ENCODE results near the gene DNHD1. TPM values are rescaled to one million over a fixed set of nuclear protein-coding genes. Genes with fewer than 3 reads are reported as not detected.

Gene DNHD1
- total RNA-seq, 1 donor from 2014 or later, result 20.0 TPM

- Mint-ChIP-seq H3K27me3 (ENCODE audit: insufficient read depth) (no peaks in the 10 kb centered on the region), H3K9me3 (no peaks in the 10 kb centered on the region), H3K4me3 (peak overlapping the region; percentile 94), H3K27ac (peak overlapping the region; percentile 70), H3K4me1 (ENCODE audit: low read depth) (peaks cover 40% of the 10 kb centered on the region), H3K36me3 (ENCODE audit: low read depth) (peaks cover 26% of the 10 kb centered on the region)
- no peak for DNase-seq (ENCODE audit: low spot score)
- intact Hi-C loops (cut with micrococcal nuclease), result loop anchor here (5.0 kb wide), 2 partner anchors 161 to 796 kb away; partner anchors contain the start of genes CAVIN3, TRIM22 and TRIM5
These were observed 14.1 kb upstream of the DNHD1 start for GRCh38 chr11:6483015-6483414.

- Mint-ChIP-seq H3K27ac (no peak overlapping the region), H3K36me3 (ENCODE audit: low read depth) (peaks cover 27% of the 10 kb centered on the region), H3K4me3 (no peak overlapping the region), H3K27me3 (ENCODE audit: insufficient read depth) (no peaks in the 10 kb centered on the region), H3K4me1 (ENCODE audit: low read depth) (peaks cover 20% of the 10 kb centered on the region), H3K9me3 (no peaks in the 10 kb centered on the region)
- intact Hi-C loops (cut with micrococcal nuclease), result no loop called here
- no peak for DNase-seq (ENCODE audit: low spot score)
These were observed 11.4 kb upstream of the DNHD1 start for GRCh38 chr11:6485661-6486060.

- no peaks in the 10 kb centered on the region for H3K27me3 Mint-ChIP-seq (ENCODE audit: insufficient read depth)
- DNase-seq (ENCODE audit: low spot score), result no peak
- no peak overlapping the region for H3K4me3 Mint-ChIP-seq
- no peaks in the 10 kb centered on the region for H3K9me3 Mint-ChIP-seq
- H3K27ac Mint-ChIP-seq, result no peak overlapping the region
- intact Hi-C loops (cut with micrococcal nuclease), result no loop called here
- peaks cover 14% of the 10 kb centered on the region for H3K4me1 Mint-ChIP-seq (ENCODE audit: low read depth)
- peaks cover 27% of the 10 kb centered on the region for H3K36me3 Mint-ChIP-seq (ENCODE audit: low read depth)
These were observed 10.8 kb upstream of the DNHD1 start for GRCh38 chr11:6486256-6486655.

- H3K4me1 Mint-ChIP-seq (ENCODE audit: low read depth), result peaks cover 14% of the 10 kb centered on the region
- H3K36me3 Mint-ChIP-seq (ENCODE audit: low read depth), result peaks cover 30% of the 10 kb centered on the region
- H3K27ac Mint-ChIP-seq, result no peak overlapping the region
- no peak for DNase-seq (ENCODE audit: low spot score)
- no peaks in the 10 kb centered on the region for H3K27me3 Mint-ChIP-seq (ENCODE audit: insufficient read depth)
- H3K4me3 Mint-ChIP-seq, result no peak overlapping the region
- no peaks in the 10 kb centered on the region for H3K9me3 Mint-ChIP-seq
- intact Hi-C loops (cut with micrococcal nuclease), result no loop called here
These were observed 10.1 kb upstream of the DNHD1 start for GRCh38 chr11:6486938-6487337.

- Mint-ChIP-seq H3K27me3 (ENCODE audit: insufficient read depth) (no peaks in the 10 kb centered on the region), H3K9me3 (no peaks in the 10 kb centered on the region)
- intact Hi-C loops (cut with micrococcal nuclease), result no loop called here
These were observed 8.7 kb upstream of the DNHD1 start for GRCh38 chr11:6488342-6488741.

GRCh38 chr11:6488821-6489220 is 8.3 kb upstream of the DNHD1 start:
- peaks cover 19% of the 10 kb centered on the region for H3K36me3 Mint-ChIP-seq (ENCODE audit: low read depth)
- intact Hi-C loops (cut with micrococcal nuclease), result no loop called here
- no peaks in the 10 kb centered on the region for H3K9me3 Mint-ChIP-seq
- H3K4me3 Mint-ChIP-seq, result no peak overlapping the region
- no peak overlapping the region for H3K27ac Mint-ChIP-seq
- H3K27me3 Mint-ChIP-seq (ENCODE audit: insufficient read depth), result no peaks in the 10 kb centered on the region
- DNase-seq (ENCODE audit: low spot score), result no peak
- H3K4me1 Mint-ChIP-seq (ENCODE audit: low read depth), result no peaks in the 10 kb centered on the region

More at GRCh38 chr11:6488342-6488741, 8.7 kb upstream of the DNHD1 start:
- Mint-ChIP-seq H3K27ac (no peak overlapping the region), H3K4me1 (ENCODE audit: low read depth) (peaks cover 3% of the 10 kb centered on the region), H3K36me3 (ENCODE audit: low read depth) (peaks cover 22% of the 10 kb centered on the region), H3K4me3 (no peak overlapping the region)
- no peak for DNase-seq (ENCODE audit: low spot score)

GRCh38 chr11:6489306-6489705 is 7.8 kb upstream of the DNHD1 start:
- intact Hi-C loops (cut with micrococcal nuclease), result no loop called here
- H3K9me3 Mint-ChIP-seq, result no peaks in the 10 kb centered on the region
- no peaks in the 10 kb centered on the region for H3K4me1 Mint-ChIP-seq (ENCODE audit: low read depth)

GRCh38 chr11:6498121-6498520 is 1.0 kb downstream of the DNHD1 start:
- H3K27me3 Mint-ChIP-seq (ENCODE audit: insufficient read depth), result no peaks in the 10 kb centered on the region
- H3K27ac Mint-ChIP-seq, result no peak overlapping the region
- no peaks in the 10 kb centered on the region for H3K9me3 Mint-ChIP-seq
- no peak for DNase-seq (ENCODE audit: low spot score)
- intact Hi-C loops (cut with micrococcal nuclease), result no loop called here
- H3K4me3 Mint-ChIP-seq, result no peak overlapping the region
- no peaks in the 10 kb centered on the region for H3K4me1 Mint-ChIP-seq (ENCODE audit: low read depth)
- peaks cover 26% of the 10 kb centered on the region for H3K36me3 Mint-ChIP-seq (ENCODE audit: low read depth)

More at GRCh38 chr11:6489306-6489705, 7.8 kb upstream of the DNHD1 start:
- Mint-ChIP-seq H3K27me3 (ENCODE audit: insufficient read depth) (no peaks in the 10 kb centered on the region), H3K36me3 (ENCODE audit: low read depth) (peaks cover 21% of the 10 kb centered on the region), H3K4me3 (no peak overlapping the region), H3K27ac (no peak overlapping the region)
- no peak for DNase-seq (ENCODE audit: low spot score)

GRCh38 chr11:6498544-6498943 is 1.5 kb downstream of the DNHD1 start:
- Mint-ChIP-seq H3K9me3 (no peaks in the 10 kb centered on the region), H3K27ac (no peak overlapping the region), H3K4me1 (ENCODE audit: low read depth) (no peaks in the 10 kb centered on the region), H3K27me3 (ENCODE audit: insufficient read depth) (no peaks in the 10 kb centered on the region), H3K4me3 (no peak overlapping the region), H3K36me3 (ENCODE audit: low read depth) (peaks cover 29% of the 10 kb centered on the region)
- intact Hi-C loops (cut with micrococcal nuclease), result no loop called here
- DNase-seq (ENCODE audit: low spot score), result no peak

- intact Hi-C loops (cut with micrococcal nuclease), result no loop called here
- Mint-ChIP-seq H3K27ac (no peak overlapping the region), H3K9me3 (no peaks in the 10 kb centered on the region), H3K27me3 (ENCODE audit: insufficient read depth) (no peaks in the 10 kb centered on the region), H3K36me3 (ENCODE audit: low read depth) (peaks cover 26% of the 10 kb centered on the region), H3K4me1 (ENCODE audit: low read depth) (no peaks in the 10 kb centered on the region), H3K4me3 (no peak overlapping the region)
- no peak for DNase-seq (ENCODE audit: low spot score)
These were observed 5.3 kb downstream of the DNHD1 start for GRCh38 chr11:6502382-6502781.

- intact Hi-C loops (cut with micrococcal nuclease), result loop anchor here (2.0 kb wide), 1 partner anchor 65 kb away; no protein-coding TSS in a partner anchor
- DNase-seq (ENCODE audit: low spot score), result no peak
- no peaks in the 10 kb centered on the region for H3K27me3 Mint-ChIP-seq (ENCODE audit: insufficient read depth)
- H3K9me3 Mint-ChIP-seq, result no peaks in the 10 kb centered on the region
- no peaks in the 10 kb centered on the region for H3K4me1 Mint-ChIP-seq (ENCODE audit: low read depth)
- H3K36me3 Mint-ChIP-seq (ENCODE audit: low read depth), result peaks cover 22% of the 10 kb centered on the region
- no peak overlapping the region for H3K27ac Mint-ChIP-seq
- no peak overlapping the region for H3K4me3 Mint-ChIP-seq
These were observed 7.1 kb downstream of the DNHD1 start for GRCh38 chr11:6504166-6504565.

- Mint-ChIP-seq H3K27me3 (ENCODE audit: insufficient read depth) (no peaks in the 10 kb centered on the region), H3K4me3 (no peak overlapping the region)
- intact Hi-C loops (cut with micrococcal nuclease), result loop anchor here (1.0 to 2.0 kb wide), 2 partner anchors 67 to 126 kb away; no protein-coding TSS in a partner anchor
These were observed 8.6 kb downstream of the DNHD1 start for GRCh38 chr11:6505577-6506240.

GRCh38 chr11:6516865-6517264 is 19.8 kb downstream of the DNHD1 start:
- H3K4me1 Mint-ChIP-seq (ENCODE audit: low read depth), result no peaks in the 10 kb centered on the region
- no peak overlapping the region for H3K4me3 Mint-ChIP-seq
- intact Hi-C loops (cut with micrococcal nuclease), result no loop called here
- H3K36me3 Mint-ChIP-seq (ENCODE audit: low read depth), result peaks cover 41% of the 10 kb centered on the region
- H3K27me3 Mint-ChIP-seq (ENCODE audit: insufficient read depth), result no peaks in the 10 kb centered on the region
- DNase-seq (ENCODE audit: low spot score), result no peak
- H3K9me3 Mint-ChIP-seq, result no peaks in the 10 kb centered on the region
- H3K27ac Mint-ChIP-seq, result no peak overlapping the region

More at GRCh38 chr11:6505577-6506240, 8.6 kb downstream of the DNHD1 start:
- peaks cover 22% of the 10 kb centered on the region for H3K36me3 Mint-ChIP-seq (ENCODE audit: low read depth)
- no peaks in the 10 kb centered on the region for H3K4me1 Mint-ChIP-seq (ENCODE audit: low read depth)
- no peaks in the 10 kb centered on the region for H3K9me3 Mint-ChIP-seq
- DNase-seq (ENCODE audit: low spot score), result no peak
- no peak overlapping the region for H3K27ac Mint-ChIP-seq

All from activated T-helper 1 cell treated with anti-CD3 and anti-CD28 coated beads, Interleukin-12 subunit alpha, Interleukin-12 subunit beta, Interleukin-2, Interleukin-4 antibody, amounts not matched to agents 30 ng/mL and 10 ng/mL and 1 ng/mL, durations not matched to agents 14 hours and 24 hours and 36 hours (primary cell).